Suprapubic skin (tissue), 4 donors: ENCODE measurements around the gene PKLR.

Experiments used
- EP300 ChIP-seq: sonication (generic); formaldehyde crosslinking; IDR thresholded peaks from one replicate; pipeline ENCODE4 v1.6.1; 2017; ENCODE audit warnings: antibody characterized with exemption
- POLR2A ChIP-seq, 2 donors: fragments of 450-650 bp; IDR thresholded peaks; one replicate each; pipeline ENCODE4 v1.6.1; 2017; ENCODE audit warnings: antibody characterized with exemption in 2 of 2, mild to moderate bottlenecking in 2 of 2, moderate library complexity in 2 of 2
- POLR2AphosphoS5 ChIP-seq, 3 donors: sonication (generic); formaldehyde crosslinking; IDR thresholded peaks; one replicate each; pipeline ENCODE4 v1.6.1; 2017; ENCODE audit warnings: antibody characterized with exemption in 3 of 3
- TF ChIP-seq, protein P1 (sequence below), 2 donors: fragments of 200-600 bp in 1 of 2; fragments of 450-650 bp in 1 of 2; sonication (generic) in 1 of 2; IDR thresholded peaks; one replicate each; pipeline ENCODE4 v1.5.1; 2016 to 2019; ENCODE audit warnings: antibody characterized with exemption in 2 of 2, mild to moderate bottlenecking in 1 of 2, moderate library complexity in 1 of 2

DNA sequence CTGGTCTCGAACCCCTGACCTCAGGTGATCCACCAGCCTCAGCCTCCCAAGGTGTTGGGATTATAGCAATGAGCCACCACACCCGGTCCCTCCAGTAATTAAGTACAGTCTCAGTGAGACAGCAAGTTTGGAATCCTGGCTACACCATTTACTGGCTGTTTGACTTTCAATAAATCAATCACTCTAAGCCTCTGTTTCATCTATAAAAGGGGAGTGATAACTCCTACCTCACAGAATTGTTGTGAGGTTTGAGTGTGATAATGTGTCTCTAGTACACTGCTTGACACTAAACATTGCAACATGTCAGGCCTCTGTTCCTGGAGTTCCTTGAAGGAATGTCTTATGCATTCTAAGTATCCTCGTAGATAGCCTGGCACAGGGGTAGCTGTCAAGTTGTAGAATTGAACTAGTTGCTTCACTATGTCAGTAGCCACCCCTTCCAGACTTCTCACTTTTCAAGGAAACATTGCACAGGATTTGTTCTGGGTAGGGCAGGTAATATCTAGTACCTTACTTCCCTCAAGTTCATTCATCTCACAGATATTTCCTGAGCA is 58.4 kb downstream of the PKLR start:
- TF ChIP-seq, protein P1, sequence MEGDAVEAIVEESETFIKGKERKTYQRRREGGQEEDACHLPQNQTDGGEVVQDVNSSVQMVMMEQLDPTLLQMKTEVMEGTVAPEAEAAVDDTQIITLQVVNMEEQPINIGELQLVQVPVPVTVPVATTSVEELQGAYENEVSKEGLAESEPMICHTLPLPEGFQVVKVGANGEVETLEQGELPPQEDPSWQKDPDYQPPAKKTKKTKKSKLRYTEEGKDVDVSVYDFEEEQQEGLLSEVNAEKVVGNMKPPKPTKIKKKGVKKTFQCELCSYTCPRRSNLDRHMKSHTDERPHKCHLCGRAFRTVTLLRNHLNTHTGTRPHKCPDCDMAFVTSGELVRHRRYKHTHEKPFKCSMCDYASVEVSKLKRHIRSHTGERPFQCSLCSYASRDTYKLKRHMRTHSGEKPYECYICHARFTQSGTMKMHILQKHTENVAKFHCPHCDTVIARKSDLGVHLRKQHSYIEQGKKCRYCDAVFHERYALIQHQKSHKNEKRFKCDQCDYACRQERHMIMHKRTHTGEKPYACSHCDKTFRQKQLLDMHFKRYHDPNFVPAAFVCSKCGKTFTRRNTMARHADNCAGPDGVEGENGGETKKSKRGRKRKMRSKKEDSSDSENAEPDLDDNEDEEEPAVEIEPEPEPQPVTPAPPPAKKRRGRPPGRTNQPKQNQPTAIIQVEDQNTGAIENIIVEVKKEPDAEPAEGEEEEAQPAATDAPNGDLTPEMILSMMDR (IDR thresholded peaks at IDR 0.05) = no peak
- TF ChIP-seq POLR2A (IDR thresholded peaks at IDR 0.05) = no peak
- TF ChIP-seq EP300 = no peak
- no peak for TF ChIP-seq POLR2AphosphoS5 (IDR thresholded peaks at IDR 0.05)
